Endothelial cell of umbilical vein (primary cell): ENCODE data around the gene LHCGR. TPM values are rescaled to one million over a fixed set of nuclear protein-coding genes. Genes with fewer than 3 reads are reported as not detected.

Experiments
- BruUV-seq: library from RNA; stranded (reverse); fragments of 400-500 nt; replicated peaks from 2 replicates; lab custom pipeline; 2021; lab: Mats Ljungman, UMichigan
- CTCF ChIA-PET: fragments of 300-600, 350-600 bp; sonication (Branson Sonifier 250); formaldehyde crosslinking; loops from one replicate; lab custom pipeline; 2021; ENCODE audit warnings: antibody characterized with exemption, inconsistent platforms; lab: Charles Lee
- POLR2A ChIA-PET: fragments of 300-600, 350-600 bp; sonication (Branson Sonifier 250); formaldehyde crosslinking; loops from one replicate; lab custom pipeline; 2021; ENCODE audit warnings: antibody characterized with exemption, inconsistent platforms; lab: Charles Lee
- DNase-seq: peaks from one replicate; pipeline ENCODE4 v3.0.0-alpha.2; 2011; ENCODE audit warnings: low read depth, low spot score
- FAIRE-seq: peaks from 2 replicates; lab custom pipeline; 2011; peaks lifted over from hg19 to GRCh38; lab: Jason Lieb, UNC
- H2AFZ ChIP-seq: 2 replicates; pipeline ENCODE4 v1.6.0; 2012; ENCODE audit warnings: low read depth, low read length, control low read depth, inconsistent platforms
- H3K27ac ChIP-seq: 2 replicates; pipeline ENCODE4 v1.5.1; 2011; ENCODE audit warnings: low read depth, mild to moderate bottlenecking, control low read depth, low read length, moderate library complexity; ENCODE audit not compliant: insufficient read depth
- H3K27me3 ChIP-seq, 2 experiments: 2 replicates each; pipeline versions ENCODE4 v1.6.0 to v1.6.1; 2011; ENCODE audit warnings: low read length in 2 of 2, mixed read lengths in 1 of 2; ENCODE audit not compliant: control insufficient read depth in 2 of 2, insufficient read depth in 2 of 2
- H3K36me3 ChIP-seq, 2 experiments: 2 replicates in 1 of 2; 3 replicates in 1 of 2; pipeline ENCODE4 v1.5.1; 2011; ENCODE audit warnings: low read length in 2 of 2, mild to moderate bottlenecking in 1 of 2, moderate library complexity in 1 of 2; ENCODE audit not compliant: control insufficient read depth in 2 of 2, insufficient read depth in 2 of 2; ENCODE audit errors: extremely low read depth in 1 of 2
- H3K4me1 ChIP-seq: 3 replicates; pipeline ENCODE4 v1.5.1; 2011; ENCODE audit warnings: mild to moderate bottlenecking, low read length; ENCODE audit not compliant: control insufficient read depth, insufficient read depth; ENCODE audit errors: extremely low read depth
- H3K4me2 ChIP-seq: 2 replicates; pipeline ENCODE4 v1.6.1; 2011; ENCODE audit warnings: low read length, control low read depth, mixed read lengths; ENCODE audit not compliant: insufficient read depth
- H3K4me3 ChIP-seq, 3 experiments: fragments of 200-600 bp in 1 of 3; sonication (generic), shearing (Covaris generic) in 1 of 3; replicated peaks in 1 of 3; 2 replicates each; pipeline ENCODE4 v1.5.1; 2011 to 2016; ENCODE audit warnings: control low read depth in 3 of 3, low read length in 3 of 3, mild to moderate bottlenecking in 2 of 3, inconsistent platforms in 1 of 3, low read depth in 1 of 3, moderate library complexity in 1 of 3; ENCODE audit not compliant: insufficient read depth in 1 of 3
- H3K79me2 ChIP-seq: 2 replicates; pipeline ENCODE4 v1.6.0; 2012; ENCODE audit warnings: low read length, inconsistent platforms; ENCODE audit not compliant: control insufficient read depth, insufficient read depth
- H3K9ac ChIP-seq: replicated peaks from 2 replicates; pipeline ENCODE3; 2011; ENCODE audit warnings: low read length, control low read depth; ENCODE audit not compliant: insufficient read depth; ENCODE audit errors: extremely low read depth
- H3K9me1 ChIP-seq: replicated peaks from 3 replicates; pipeline ENCODE4 v1.6.0; 2011; ENCODE audit warnings: mild to moderate bottlenecking, low read length; ENCODE audit not compliant: control insufficient read depth, insufficient read depth; ENCODE audit errors: extremely low read depth
- H3K9me3 ChIP-seq: replicated peaks from 2 replicates; pipeline ENCODE4 v1.5.1; 2012; ENCODE audit warnings: low read length, inconsistent platforms; ENCODE audit not compliant: control insufficient read depth, insufficient read depth
- H4K20me1 ChIP-seq: replicated peaks from 2 replicates; pipeline ENCODE3; 2011; ENCODE audit warnings: mild to moderate bottlenecking, low read length; ENCODE audit not compliant: control insufficient read depth, insufficient read depth; ENCODE audit errors: extremely low read depth
- CTCF ChIP-seq, 2 donors: IDR thresholded peaks; 1 replicate in 1 of 2; 2 replicates in 1 of 2; pipeline ENCODE4 v1.5.1; 2011; ENCODE audit warnings: low read length in 2 of 2, mild to moderate bottlenecking in 2 of 2, moderate library complexity in 2 of 2, control low read depth in 1 of 2, inconsistent platforms in 1 of 2, low read depth in 1 of 2; ENCODE audit not compliant: insufficient read depth in 1 of 2; ENCODE audit errors: extremely low read depth in 1 of 2
- EZH2 ChIP-seq: IDR thresholded peaks from 2 replicates; pipeline ENCODE4 v1.6.1; 2012; ENCODE audit warnings: borderline replicate concordance, low read depth, mild to moderate bottlenecking, moderate library complexity, low read length, inconsistent platforms; ENCODE audit not compliant: severe bottlenecking
- FOS ChIP-seq: IDR thresholded peaks from 2 replicates; pipeline ENCODE4 v1.6.1; 2011; ENCODE audit warnings: mild to moderate bottlenecking, low read length, moderate library complexity, borderline replicate concordance; ENCODE audit not compliant: insufficient read depth
- GATA2 ChIP-seq: IDR thresholded peaks from 2 replicates; pipeline ENCODE4 v1.7.0; 2011; ENCODE audit warnings: low read depth, mild to moderate bottlenecking, moderate library complexity, mixed read lengths, low read length; ENCODE audit not compliant: insufficient read length, insufficient read depth
- JUN ChIP-seq: IDR thresholded peaks from 2 replicates; pipeline ENCODE4 v1.6.1; 2011; ENCODE audit warnings: borderline replicate concordance, low read depth; ENCODE audit not compliant: insufficient read length, insufficient read depth
- MAX ChIP-seq: IDR thresholded peaks from 2 replicates; pipeline ENCODE4 v1.6.1; 2011; ENCODE audit not compliant: insufficient read depth, insufficient read length
- MYC ChIP-seq: IDR thresholded peaks from one replicate; pipeline ENCODE4 v1.6.1; 2011; ENCODE audit warnings: mild to moderate bottlenecking, low read depth, low read length
- POLR2A ChIP-seq: IDR thresholded peaks from 2 replicates; pipeline ENCODE4 v1.6.1; 2012; ENCODE audit warnings: low read depth, mild to moderate bottlenecking, control low read depth, low read length
- POLR2AphosphoS5 ChIP-seq: IDR thresholded peaks from 2 replicates; pipeline ENCODE4 v1.6.1; 2012; ENCODE audit warnings: low read depth, mild to moderate bottlenecking, control low read depth, low read length, moderate library complexity; ENCODE audit not compliant: insufficient read depth
- dilution Hi-C: fragments of 300-500 bp; cut with MboI; formaldehyde crosslinking; loops from one replicate; pipeline ENCODE4 v1.15.0; 2019; ENCODE audit warnings: low sequenced_read_pairs; ENCODE audit not compliant: extremely low pct_ligation_motif_present
- intact Hi-C: fragments of 100-400 bp; cut with micrococcal nuclease; formaldehyde crosslinking; loops from one replicate; pipeline ENCODE4 v1.10.0; 2022
- polyA plus RNA-seq, 4 experiments: library from polyadenylated mRNA; depleted of rRNA in 3 of 4; stranded (reverse) in 3 of 4; unstranded in 1 of 4; fragments of >200 nt; gene quantifications; 2 replicates each; pipeline versions ENCODE4 v1.2.1 to v1.2.3, GENCODE V29; 2011 to 2012; ENCODE audit warnings: missing spikeins in 1 of 4
- total RNA-seq: library from RNA; stranded (reverse); gene quantifications from 2 replicates; pipeline ENCODE4 v1.2.3, GENCODE V29; 2021

LHCGR gene
- total and polyA plus RNA-seq, 2 donors (not counting 3 experiments of a cell fraction or from before 2014, with no cell fraction given) = not detected

GRCh38 chr2:48733067-48733503 lies 22.4 kb downstream of the LHCGR start:
- TF ChIP-seq JUN = no peak
- Histone ChIP-seq H3K27me3 (no peaks in the 10 kb centered on the region), H3K9me1 (no peaks in the 10 kb centered on the region), H3K9me3 (no peaks in the 10 kb centered on the region), H3K36me3 (no peaks in the 10 kb centered on the region), H3K4me3 (no peak overlapping the region), H3K4me2 (no peak overlapping the region), H3K27ac (no peak overlapping the region), H3K9ac (no peak overlapping the region), H2AFZ (no peak overlapping the region), H3K79me2 (no peaks in the 10 kb centered on the region), H4K20me1 (no peaks in the 10 kb centered on the region), H3K4me1 (no peaks in the 10 kb centered on the region)
- ChIA-PET CTCF (no interaction called here), POLR2A (no interaction called here)
- FAIRE-seq (no peak), DNase-seq (no peak)
- intact Hi-C loops = no loop called here
- BruUV-seq = no TSS peak
- dilution Hi-C loops = no loop called here

GRCh38 chr2:48728840-48729239 lies 26.7 kb downstream of the LHCGR start:
- no peaks in the 10 kb centered on the region for H3K4me1 ChIP-seq
- no peaks in the 10 kb centered on the region for H4K20me1 ChIP-seq
- intact Hi-C loops = no loop called here
- H3K9ac ChIP-seq = no peak overlapping the region
- CTCF ChIA-PET = no interaction called here
- no peaks in the 10 kb centered on the region for H3K9me1 ChIP-seq
- no peak for DNase-seq
- H3K4me3 ChIP-seq = no peak overlapping the region
- H3K27me3 ChIP-seq = no peaks in the 10 kb centered on the region
- BruUV-seq = no TSS peak
- POLR2A ChIA-PET = no interaction called here
- FAIRE-seq = no peak
- H3K27ac ChIP-seq = no peak overlapping the region
- no peaks in the 10 kb centered on the region for H3K9me3 ChIP-seq
- dilution Hi-C loops = no loop called here
- H3K36me3 ChIP-seq = no peaks in the 10 kb centered on the region
- no peak for TF ChIP-seq POLR2AphosphoS5
- no peak for TF ChIP-seq MYC
- TF ChIP-seq FOS = no peak
- no peak for TF ChIP-seq JUN
- no peak for TF ChIP-seq GATA2
- no peak for TF ChIP-seq EZH2
- no peak for TF ChIP-seq POLR2A
- TF ChIP-seq MAX = no peak
- TF ChIP-seq CTCF (IDR thresholded peaks at IDR 0.05; ENCODE audit: extremely low read depth in 1 of 2, insufficient read depth in 1 of 2, low read depth in 1 of 2, low read length in 2 of 2) = no peak
- H3K4me2 ChIP-seq = no peak overlapping the region
- H2AFZ ChIP-seq = no peak overlapping the region
- H3K79me2 ChIP-seq = no peaks in the 10 kb centered on the region
